HG02588 (cell line): ENCODE results near the gene MCU.

Experiments
- ATAC-seq: cut with Tn5 transposase; IDR thresholded peaks from one replicate; pipeline ENCODE4 v1.9.1; 2021; ENCODE audit warnings: mild to moderate bottlenecking, moderate library complexity; ENCODE audit not compliant: unreplicated experiment

The MCU gene

GRCh38 chr10:72930276-72930675 is 238.3 kb downstream of the MCU start:
- no peak for ATAC-seq

GRCh38 chr10:72932259-72933015 is 240.5 kb downstream of the MCU start:
- ATAC-seq = no peak

- ATAC-seq = no peak
Observed at GRCh38 chr10:72935361-72935760, 243.4 kb downstream of the MCU start.
